Body of pancreas (tissue), 4 donors: ENCODE results near the gene BMERB1. TPM values are rescaled to one million over a fixed set of nuclear protein-coding genes. Genes with fewer than 3 reads are reported as not detected.

Source experiments
- ATAC-seq: fragments of 150-250 bp; one replicate; pipeline ENCODE4 v1.9.1; 2016
- DNase-seq, 4 donors: peaks; one replicate each; pipeline ENCODE4 v3.0.0-alpha.2; 2019
- H3K27ac ChIP-seq, 4 donors: fragments of 200-600 bp; sonication (generic); 1 replicate in 3 of 4; 2 replicates in 1 of 4; pipeline versions ENCODE4 v1.5.1 to v1.6.1; 2016 to 2019; ENCODE audit warnings: mild to moderate bottlenecking in 1 of 4, mixed read lengths in 1 of 4, moderate library complexity in 1 of 4
- H3K27me3 ChIP-seq, 2 donors: fragments of 200-600 bp; sonication (generic); one replicate each; pipeline ENCODE4 v1.6.0; 2016; ENCODE audit warnings: mild to moderate bottlenecking in 1 of 2
- H3K36me3 ChIP-seq, 2 donors: fragments of 200-600 bp; sonication (generic); replicated peaks in 1 of 2; 2 replicates each; pipeline ENCODE4 v1.5.1; 2016; ENCODE audit warnings: low read depth in 2 of 2; ENCODE audit not compliant: insufficient read depth in 1 of 2
- H3K4me1 ChIP-seq: fragments of 200-600 bp; sonication (generic); one replicate; pipeline ENCODE4 v1.6.0; 2016
- H3K4me3 ChIP-seq, 2 donors: fragments of 200-600 bp; sonication (generic); 1 replicate in 1 of 2; 2 replicates in 1 of 2; pipeline ENCODE4 v1.5.1; 2016 to 2019
- H3K9me3 ChIP-seq, 3 donors: fragments of 200-600 bp; sonication (generic); 1 replicate in 2 of 3; 2 replicates in 1 of 3; pipeline ENCODE4 v1.5.1; 2016
- POLR2A ChIP-seq, 3 donors: fragments of 450-650 bp; IDR thresholded peaks; one replicate each; pipeline ENCODE4 v1.6.1; 2016; ENCODE audit warnings: antibody characterized with exemption in 3 of 3, mild to moderate bottlenecking in 2 of 3
- WGBS, 2 donors: methylation state at CpG; one replicate each; pipeline ENCODE4 v1.1.5; 2017; 5-methylcytosine and 5-hydroxymethylcytosine counted together
- intact Hi-C: fragments of 100-400 bp; cut with DNase I; formaldehyde crosslinking; loops from one replicate; pipeline ENCODE4 v1.15.1; 2023
- total RNA-seq, 2 donors: library from RNA; depleted of rRNA; stranded (reverse); fragments of >200 nt; gene quantifications; one replicate each; pipeline ENCODE4 v1.1.0, GENCODE V29; 2016
- TF ChIP-seq, protein P1 (sequence below), 7 experiments: fragments of 450-650 bp in 4 of 7; fragments of 200-600 bp in 3 of 7; sonication (generic) in 3 of 7; IDR thresholded peaks; one replicate each; pipeline ENCODE4 v1.5.1; 2016 to 2019; ENCODE audit warnings: antibody characterized with exemption in 7 of 7

BMERB1 gene
- total RNA-seq, 2 donors from 2014 or later = 8.9 to 22.3 TPM

DNA sequence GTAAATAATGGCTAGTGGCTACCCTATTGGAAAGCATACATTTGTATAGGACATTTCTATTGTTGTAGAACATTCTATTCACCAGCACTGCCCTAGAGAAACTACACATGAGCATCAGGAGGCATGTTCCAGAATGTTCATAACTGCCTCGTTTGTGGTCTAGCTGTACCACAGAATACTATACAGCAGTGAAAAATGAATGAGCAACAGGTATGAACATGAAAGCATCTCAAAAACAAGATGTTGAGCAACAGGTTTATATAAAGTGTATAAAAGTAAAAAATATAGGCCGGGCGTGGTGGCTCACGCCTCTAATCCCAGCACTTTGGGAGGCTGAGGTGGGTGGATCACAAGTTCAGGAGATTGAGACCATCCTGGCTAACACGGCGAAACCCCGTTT is 91.7 kb downstream of the BMERB1 start:
- Histone ChIP-seq H3K9me3 (no peaks in the 10 kb centered on the region), H3K27me3 (no peaks in the 10 kb centered on the region), H3K36me3 (no peaks in the 10 kb centered on the region), H3K4me1 (no peaks in the 10 kb centered on the region), H3K27ac (no peak overlapping the region), H3K4me3 (no peak overlapping the region)
- ATAC-seq (no peak), DNase-seq (no peak)
- TF ChIP-seq, protein P1, sequence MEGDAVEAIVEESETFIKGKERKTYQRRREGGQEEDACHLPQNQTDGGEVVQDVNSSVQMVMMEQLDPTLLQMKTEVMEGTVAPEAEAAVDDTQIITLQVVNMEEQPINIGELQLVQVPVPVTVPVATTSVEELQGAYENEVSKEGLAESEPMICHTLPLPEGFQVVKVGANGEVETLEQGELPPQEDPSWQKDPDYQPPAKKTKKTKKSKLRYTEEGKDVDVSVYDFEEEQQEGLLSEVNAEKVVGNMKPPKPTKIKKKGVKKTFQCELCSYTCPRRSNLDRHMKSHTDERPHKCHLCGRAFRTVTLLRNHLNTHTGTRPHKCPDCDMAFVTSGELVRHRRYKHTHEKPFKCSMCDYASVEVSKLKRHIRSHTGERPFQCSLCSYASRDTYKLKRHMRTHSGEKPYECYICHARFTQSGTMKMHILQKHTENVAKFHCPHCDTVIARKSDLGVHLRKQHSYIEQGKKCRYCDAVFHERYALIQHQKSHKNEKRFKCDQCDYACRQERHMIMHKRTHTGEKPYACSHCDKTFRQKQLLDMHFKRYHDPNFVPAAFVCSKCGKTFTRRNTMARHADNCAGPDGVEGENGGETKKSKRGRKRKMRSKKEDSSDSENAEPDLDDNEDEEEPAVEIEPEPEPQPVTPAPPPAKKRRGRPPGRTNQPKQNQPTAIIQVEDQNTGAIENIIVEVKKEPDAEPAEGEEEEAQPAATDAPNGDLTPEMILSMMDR (IDR thresholded peaks at IDR 0.05) = no peak
- no peak for TF ChIP-seq POLR2A (IDR thresholded peaks at IDR 0.05)
- intact Hi-C loops = no loop called here
- WGBS, 2 donors = 96 to 98% methylated on average over 7 of the region's 7 CpGs

GRCh38 chr16:15526731-15527130 is 92.3 kb downstream of the BMERB1 start:
- Histone ChIP-seq H3K27ac (no peak overlapping the region), H3K4me3 (no peak overlapping the region), H3K27me3 (no peaks in the 10 kb centered on the region), H3K4me1 (no peaks in the 10 kb centered on the region), H3K9me3 (no peaks in the 10 kb centered on the region), H3K36me3 (no peaks in the 10 kb centered on the region)
- 95 to 98% methylated on average over 2 of the region's 2 CpGs for WGBS, 2 donors
- ATAC-seq (no peak), DNase-seq (no peak)
- intact Hi-C loops = no loop called here
- no peak for TF ChIP-seq POLR2A (IDR thresholded peaks at IDR 0.05)
- TF ChIP-seq, protein P1 (IDR thresholded peaks at IDR 0.05) = no peak

DNA sequence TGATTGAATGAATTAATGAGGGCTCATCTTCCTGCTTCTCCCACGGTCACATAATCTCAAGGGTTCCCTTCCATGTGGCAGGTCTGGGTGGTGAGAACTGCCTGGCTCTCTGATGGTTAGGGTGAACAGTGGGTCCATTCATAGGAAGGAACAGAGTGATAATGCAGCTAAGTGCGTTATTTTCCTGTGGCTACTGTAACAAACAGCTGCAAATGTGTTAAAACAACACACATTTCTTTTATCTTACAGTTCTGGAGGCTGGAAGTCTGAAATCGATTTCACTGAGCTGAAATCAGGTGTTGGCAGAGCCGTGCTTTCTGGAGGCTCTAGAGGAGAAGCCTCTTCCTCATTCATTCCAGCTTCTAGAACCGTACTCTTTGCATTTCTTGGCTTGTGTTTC is 95.3 kb downstream of the BMERB1 start:
- no peak for DNase-seq
- TF ChIP-seq, protein P1 (IDR thresholded peaks at IDR 0.05) = no peak
- no peak for TF ChIP-seq POLR2A (IDR thresholded peaks at IDR 0.05)
- 50 to 56% methylated on average over 5 of the region's 5 CpGs for WGBS, 2 donors
- Histone ChIP-seq H3K4me1 (no peaks in the 10 kb centered on the region), H3K27me3 (no peaks in the 10 kb centered on the region), H3K36me3 (no peaks in the 10 kb centered on the region), H3K27ac (no peak overlapping the region), H3K9me3 (no peaks in the 10 kb centered on the region), H3K4me3 (no peak overlapping the region)
- no peak for ATAC-seq
- intact Hi-C loops = no loop called here

GRCh38 chr16:15530085-15530484 is 95.7 kb downstream of the BMERB1 start:
- Histone ChIP-seq H3K4me3 (no peak overlapping the region), H3K9me3 (no peaks in the 10 kb centered on the region), H3K4me1 (no peaks in the 10 kb centered on the region), H3K27ac (no peak overlapping the region), H3K27me3 (no peaks in the 10 kb centered on the region), H3K36me3 (no peaks in the 10 kb centered on the region)
- 88 to 95% methylated on average over 5 of the region's 5 CpGs for WGBS, 2 donors
- DNase-seq (no peak), ATAC-seq (no peak)
- no peak for TF ChIP-seq POLR2A (IDR thresholded peaks at IDR 0.05)
- TF ChIP-seq, protein P1 (IDR thresholded peaks at IDR 0.05) = no peak
- intact Hi-C loops = no loop called here

- Histone ChIP-seq H3K9me3 (no peaks in the 10 kb centered on the region), H3K4me3 (no peak overlapping the region), H3K27ac (no peak overlapping the region), H3K4me1 (no peaks in the 10 kb centered on the region), H3K27me3 (no peaks in the 10 kb centered on the region), H3K36me3 (no peaks in the 10 kb centered on the region)
- DNase-seq (no peak), ATAC-seq (no peak)
- intact Hi-C loops = no loop called here
- WGBS, 2 donors = 72 to 88% methylated on average over 5 to 7 of the region's 7 CpGs
- no peak for TF ChIP-seq POLR2A (IDR thresholded peaks at IDR 0.05)
- TF ChIP-seq, protein P1 (IDR thresholded peaks at IDR 0.05) = no peak
Observed at GRCh38 chr16:15532825-15533224, 98.4 kb downstream of the BMERB1 start.
